GM18861 (cell line): ENCODE data around the gene AAMP.
A peak's percentile ranks its signal among the peaks of the same experiment; 100 is the strongest.

Experiments used
- ATAC-seq: cut with Tn5 transposase; IDR thresholded peaks from one replicate; pipeline ENCODE4 v1.9.1; 2021; ENCODE audit not compliant: unreplicated experiment

Gene AAMP

GRCh38 chr2:218294430-218295022, 24.6 kb upstream of the AAMP start:
- no peak for ATAC-seq

- no peak for ATAC-seq
Measured at GRCh38 chr2:218293715-218294429, 23.9 kb upstream of the AAMP start.

- ATAC-seq = peak; percentile 57
Measured at GRCh38 chr2:218292048-218293014, 22.4 kb upstream of the AAMP start, which contains the start of gene TMBIM1. Gene TMBIM1 (minus strand): TSS chr2:218292503. CDS start chr2:218282141, 10,362 bp downstream.

GRCh38 chr2:218291318-218292047, 21.5 kb upstream of the AAMP start:
- no peak for ATAC-seq

- ATAC-seq = peak; percentile 57
Measured at GRCh38 chr2:218290316-218291261, 20.7 kb upstream of the AAMP start.

- no peak for ATAC-seq
Measured at GRCh38 chr2:218289639-218290315, 19.8 kb upstream of the AAMP start.

- ATAC-seq = peak; percentile 46
Measured at GRCh38 chr2:218286570-218287459, 16.9 kb upstream of the AAMP start.

GRCh38 chr2:218285604-218286003, 15.7 kb upstream of the AAMP start:
- no peak for ATAC-seq

GRCh38 chr2:218284106-218284811, 14.3 kb upstream of the AAMP start:
- ATAC-seq = no peak

- no peak for ATAC-seq
Measured at GRCh38 chr2:218282173-218282991, 12.4 kb upstream of the AAMP start.

GRCh38 chr2:218281449-218281848, 11.5 kb upstream of the AAMP start:
- ATAC-seq = no peak

GRCh38 chr2:218280260-218280870, 10.4 kb upstream of the AAMP start:
- ATAC-seq = no peak

GRCh38 chr2:218278531-218279360, 8.8 kb upstream of the AAMP start:
- ATAC-seq = no peak

- no peak for ATAC-seq
Measured at GRCh38 chr2:218277921-218278320, 8.0 kb upstream of the AAMP start.

- ATAC-seq = no peak
Measured at GRCh38 chr2:218276986-218277755, 7.2 kb upstream of the AAMP start.
